Natural killer cell (primary cell): ENCODE measurements around the gene PIGL. TPM values are rescaled to one million over a fixed set of nuclear protein-coding genes. Genes with fewer than 3 reads are reported as not detected.

Experiments used
- ATAC-seq, 3 donors: fragments of 150-1000 bp in 2 of 3; fragments of 200-7000 bp in 1 of 3; cut with Tn5 transposase; 1 replicate in 1 of 3; 2 replicates in 2 of 3; pipeline ENCODE4 v1.10.0; 2021; ENCODE audit warnings: mild to moderate bottlenecking in 2 of 3, moderate library complexity in 2 of 3
- DNase-seq, 2 donors: peaks; one replicate each; pipeline versions ENCODE4 v3.0.0 to v3.0.0-alpha.2; 2013 to 2021; ENCODE audit warnings: mixed read lengths in 1 of 2
- H3K27ac ChIP-seq: one replicate; pipeline ENCODE4 v1.5.1; 2013; ENCODE audit warnings: mild to moderate bottlenecking, low read length
- H3K27me3 ChIP-seq: one replicate; pipeline ENCODE4 v1.6.1; 2013; ENCODE audit warnings: low read length; ENCODE audit not compliant: control insufficient read depth, insufficient read depth
- H3K36me3 ChIP-seq: one replicate; pipeline ENCODE4 v1.6.1; 2013; ENCODE audit warnings: low read length; ENCODE audit not compliant: control insufficient read depth, insufficient read depth
- H3K4me1 ChIP-seq: one replicate; pipeline ENCODE4 v1.6.1; 2013; ENCODE audit warnings: low read length; ENCODE audit not compliant: control insufficient read depth, insufficient read depth
- H3K4me3 ChIP-seq: one replicate; pipeline ENCODE4 v1.5.1; 2013; ENCODE audit warnings: low read length
- H3K9me3 ChIP-seq: one replicate; pipeline ENCODE4 v1.6.1; 2013; ENCODE audit warnings: low read length; ENCODE audit not compliant: control insufficient read depth, insufficient read depth
- H3K27ac Mint-ChIP-seq, 2 donors: one replicate each; pipeline ENCODE4 v1.8.0; 2022; ENCODE audit warnings: mild to moderate bottlenecking in 2 of 2, mixed read lengths in 2 of 2, moderate library complexity in 1 of 2
- H3K27me3 Mint-ChIP-seq, 2 donors: one replicate each; pipeline ENCODE4 v1.8.0; 2022; ENCODE audit warnings: low read depth in 2 of 2, mixed read lengths in 2 of 2
- H3K36me3 Mint-ChIP-seq: one replicate; pipeline ENCODE4 v1.8.0; 2022; ENCODE audit warnings: mixed read lengths
- H3K4me1 Mint-ChIP-seq, 2 donors: one replicate each; pipeline ENCODE4 v1.8.0; 2022; ENCODE audit warnings: mixed read lengths in 2 of 2
- H3K4me3 Mint-ChIP-seq: one replicate; pipeline ENCODE4 v1.8.0; 2022; ENCODE audit warnings: mild to moderate bottlenecking, moderate library complexity, mixed read lengths
- H3K9me3 Mint-ChIP-seq, 2 donors: one replicate each; pipeline ENCODE4 v1.8.0; 2022; ENCODE audit warnings: mixed read lengths in 2 of 2
- CTCF ChIP-seq: fragments of 200-600 bp; IDR thresholded peaks from one replicate; pipeline ENCODE4 v1.8.0; 2022; ENCODE audit warnings: antibody characterized with exemption
- WGBS: methylation state at CpG from one replicate; pipeline ENCODE4 v1.1.7; 2013; ENCODE audit warnings: missing lambda C conversion rate; ENCODE audit not compliant: insufficient coverage; 5-methylcytosine and 5-hydroxymethylcytosine counted together
- intact Hi-C: fragments of 100-400 bp; cut with micrococcal nuclease; formaldehyde crosslinking; loops from one replicate; pipeline ENCODE4 v1.14.2; 2022
- total RNA-seq, 4 donors: library from RNA; stranded (reverse); fragments of 120-200 nt in 1 of 4; gene quantifications; one replicate each; pipeline versions ENCODE4 v1.2.3 to v1.2.4, GENCODE V29; 2013 to 2022

PIGL gene
- total RNA-seq, 3 donors from 2014 or later (not counting 1 experiment from before 2014, with no cell fraction given), result 44.2 to 68.3 (median 47.9) TPM

- ATAC-seq, result no peak
- no peaks in the 10 kb centered on the region for H3K27me3 ChIP-seq
- H3K27ac ChIP-seq, result no peak overlapping the region
- H3K36me3 Mint-ChIP-seq, result no peaks in the 10 kb centered on the region
- peaks cover 13% of the 10 kb centered on the region for H3K4me1 ChIP-seq
- H3K9me3 ChIP-seq, result no peaks in the 10 kb centered on the region
- H3K4me3 ChIP-seq, result peak overlapping the region; percentile 35
- intact Hi-C loops, result loop anchor here (5.0 kb wide), 1 partner anchor 65 kb away; no protein-coding TSS in a partner anchor
- peak overlapping the region; percentile 87 for H3K4me3 Mint-ChIP-seq
- DNase-seq, result no peak
- TF ChIP-seq CTCF, result no peak
- H3K36me3 ChIP-seq, result peaks cover 2% of the 10 kb centered on the region
- H3K27ac Mint-ChIP-seq, result peak overlapping the region; percentile 50 to 76
- no peaks in the 10 kb centered on the region for H3K27me3 Mint-ChIP-seq
- 47% methylated on average over 9 of the region's 10 CpGs for WGBS
- H3K4me1 Mint-ChIP-seq, result peaks cover 10% of the 10 kb centered on the region in 2 donors
- H3K9me3 Mint-ChIP-seq, result no peaks in the 10 kb centered on the region
Measured at GRCh38 chr17:16351831-16352230, 134.8 kb downstream of the PIGL start.

- 3% methylated on average over 25 of the region's 25 CpGs for WGBS
- Mint-ChIP-seq H3K36me3 (no peaks in the 10 kb centered on the region), H3K4me1 (peaks cover 10% of the 10 kb centered on the region in 2 donors), H3K9me3 (no peaks in the 10 kb centered on the region), H3K27ac (peak overlapping the region; percentile 50 to 76), H3K27me3 (no peaks in the 10 kb centered on the region), H3K4me3 (peak overlapping the region; percentile 87)
- ATAC-seq, result no peak
- Histone ChIP-seq H3K27ac (no peak overlapping the region), H3K36me3 (peaks cover 2% of the 10 kb centered on the region), H3K27me3 (no peaks in the 10 kb centered on the region), H3K9me3 (no peaks in the 10 kb centered on the region), H3K4me1 (peaks cover 13% of the 10 kb centered on the region), H3K4me3 (peak overlapping the region; percentile 35)
- TF ChIP-seq CTCF, result no peak
- intact Hi-C loops, result loop anchor here (5.0 kb wide), 1 partner anchor 65 kb away; no protein-coding TSS in a partner anchor
- DNase-seq, result peak in 1 of 2 donors; percentile 52
Measured at GRCh38 chr17:16352303-16352666, 135.3 kb downstream of the PIGL start.

GRCh38 chr17:16352667-16353316 is 135.8 kb downstream of the PIGL start:
- Mint-ChIP-seq H3K27ac (peak overlapping the region; percentile 50 to 76), H3K36me3 (no peaks in the 10 kb centered on the region), H3K4me1 (peaks cover 10% of the 10 kb centered on the region in 2 donors), H3K27me3 (no peaks in the 10 kb centered on the region), H3K4me3 (peak overlapping the region; percentile 87), H3K9me3 (no peaks in the 10 kb centered on the region)
- peaks cover 2% of the 10 kb centered on the region for H3K36me3 ChIP-seq
- peaks cover 13% of the 10 kb centered on the region for H3K4me1 ChIP-seq
- no peak for TF ChIP-seq CTCF
- peak; percentile 66 to 71 (median 67) for ATAC-seq
- under 1% methylated on average over 75 of the region's 75 CpGs for WGBS
- no peaks in the 10 kb centered on the region for H3K27me3 ChIP-seq
- H3K4me3 ChIP-seq, result peak overlapping the region; percentile 35
- DNase-seq, result peak; percentile 33 to 51
- intact Hi-C loops, result loop anchor here (5.0 kb wide), 1 partner anchor 65 kb away; no protein-coding TSS in a partner anchor
- no peak overlapping the region for H3K27ac ChIP-seq
- no peaks in the 10 kb centered on the region for H3K9me3 ChIP-seq
